ENCODE data around the gene AQP1.

DNA sequence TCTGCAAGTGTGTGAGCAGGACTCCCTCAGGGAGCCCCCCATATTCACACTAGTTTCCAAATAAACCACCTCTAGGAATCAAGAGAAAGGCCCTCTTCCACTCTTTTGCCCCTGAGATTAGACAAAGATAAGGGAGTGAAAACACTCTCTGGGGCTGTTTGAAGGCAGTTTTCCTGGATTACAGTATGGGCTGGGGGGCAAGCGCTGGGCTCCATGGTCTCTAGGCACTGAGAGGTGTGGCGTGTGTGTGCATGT is 1.0 kb downstream of the AQP1 start:
- TF ChIP-seq, protein P1, sequence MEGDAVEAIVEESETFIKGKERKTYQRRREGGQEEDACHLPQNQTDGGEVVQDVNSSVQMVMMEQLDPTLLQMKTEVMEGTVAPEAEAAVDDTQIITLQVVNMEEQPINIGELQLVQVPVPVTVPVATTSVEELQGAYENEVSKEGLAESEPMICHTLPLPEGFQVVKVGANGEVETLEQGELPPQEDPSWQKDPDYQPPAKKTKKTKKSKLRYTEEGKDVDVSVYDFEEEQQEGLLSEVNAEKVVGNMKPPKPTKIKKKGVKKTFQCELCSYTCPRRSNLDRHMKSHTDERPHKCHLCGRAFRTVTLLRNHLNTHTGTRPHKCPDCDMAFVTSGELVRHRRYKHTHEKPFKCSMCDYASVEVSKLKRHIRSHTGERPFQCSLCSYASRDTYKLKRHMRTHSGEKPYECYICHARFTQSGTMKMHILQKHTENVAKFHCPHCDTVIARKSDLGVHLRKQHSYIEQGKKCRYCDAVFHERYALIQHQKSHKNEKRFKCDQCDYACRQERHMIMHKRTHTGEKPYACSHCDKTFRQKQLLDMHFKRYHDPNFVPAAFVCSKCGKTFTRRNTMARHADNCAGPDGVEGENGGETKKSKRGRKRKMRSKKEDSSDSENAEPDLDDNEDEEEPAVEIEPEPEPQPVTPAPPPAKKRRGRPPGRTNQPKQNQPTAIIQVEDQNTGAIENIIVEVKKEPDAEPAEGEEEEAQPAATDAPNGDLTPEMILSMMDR (IDR thresholded peaks at IDR 0.05) = no peak
- no peak for TF ChIP-seq EZH2 (IDR thresholded peaks at IDR 0.05; ENCODE audit: borderline replicate concordance, insufficient read depth, low read depth, low read length, poor library complexity, severe bottlenecking)
